ENCODE data around the gene DELE1.

The DELE1 gene

DNA sequence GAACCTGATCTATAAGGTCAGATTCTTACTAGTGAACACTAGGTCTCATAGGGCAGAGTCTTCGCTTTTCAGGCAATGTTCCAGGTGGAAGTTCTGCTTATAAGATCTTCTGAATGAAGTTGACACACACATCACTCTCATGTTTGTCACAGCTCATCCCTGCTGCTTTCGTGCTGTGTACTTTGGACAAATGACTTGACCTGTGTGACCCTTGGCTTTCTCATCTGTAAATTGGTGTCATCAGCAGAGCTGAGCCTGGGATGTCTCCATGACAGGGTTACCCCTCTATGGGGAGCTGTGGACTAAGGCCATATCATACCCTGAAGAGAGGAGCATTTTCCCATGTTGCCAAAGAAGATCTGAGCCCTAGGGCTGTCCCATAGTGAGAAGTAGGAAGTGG lies 2.8 kb downstream of the DELE1 start:
- no peak for DNase-seq (ENCODE audit: low read depth)

DNA sequence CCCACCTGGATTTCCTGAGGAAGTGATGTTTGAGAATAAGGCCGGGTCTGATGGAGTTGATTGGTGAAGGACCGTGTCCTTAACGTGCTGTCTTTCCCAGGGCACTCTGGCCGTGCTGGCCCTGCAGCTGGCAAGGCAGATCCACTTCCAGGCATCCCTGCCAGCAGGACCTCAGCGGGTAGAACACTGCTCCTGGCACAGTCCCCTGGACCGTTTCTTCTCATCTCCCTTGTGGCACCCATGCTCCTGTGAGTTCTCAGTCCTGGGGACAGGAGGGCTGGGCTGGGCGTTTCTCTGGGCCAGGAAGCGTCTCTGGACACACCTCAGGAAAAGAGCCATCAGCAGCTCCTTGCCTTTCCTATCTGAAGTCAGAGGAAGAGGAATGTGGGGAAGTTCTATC lies 4.4 kb downstream of the DELE1 start:
- DNase-seq (ENCODE audit: low read depth) = no peak

DNA sequence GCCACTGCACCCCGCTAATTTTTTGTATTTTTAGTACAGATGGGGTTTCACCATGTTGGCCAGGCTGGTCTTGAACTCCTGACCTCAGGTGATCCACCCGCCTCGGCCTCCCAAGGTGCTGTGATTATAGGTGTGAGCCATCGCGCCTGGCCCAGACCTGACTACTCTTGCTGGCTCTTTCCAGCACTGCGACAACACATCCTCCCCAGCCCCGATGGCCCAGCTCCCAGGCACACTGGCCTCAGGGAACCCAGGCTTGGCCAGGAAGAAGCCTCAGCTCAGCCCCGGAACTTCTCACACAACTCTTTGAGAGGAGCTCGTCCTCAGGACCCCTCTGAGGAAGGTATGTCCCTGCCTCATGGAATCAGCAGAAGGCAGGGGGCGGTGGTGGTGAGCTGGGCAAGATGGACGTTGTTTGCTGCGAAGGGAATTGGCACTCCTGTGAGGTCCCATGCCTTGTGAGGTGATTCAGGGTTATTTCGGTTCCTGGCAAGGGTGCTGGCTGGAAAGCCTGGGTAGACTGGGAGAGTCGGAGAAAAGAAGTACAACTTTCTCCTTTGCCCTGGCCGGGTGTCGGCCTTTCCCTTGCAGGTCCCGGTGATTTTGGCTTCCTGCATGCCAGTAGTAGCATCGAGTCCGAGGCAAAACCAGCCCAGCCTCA lies 5.9 kb downstream of the DELE1 start:
- DNase-seq (ENCODE audit: low read depth) = no peak

DNA sequence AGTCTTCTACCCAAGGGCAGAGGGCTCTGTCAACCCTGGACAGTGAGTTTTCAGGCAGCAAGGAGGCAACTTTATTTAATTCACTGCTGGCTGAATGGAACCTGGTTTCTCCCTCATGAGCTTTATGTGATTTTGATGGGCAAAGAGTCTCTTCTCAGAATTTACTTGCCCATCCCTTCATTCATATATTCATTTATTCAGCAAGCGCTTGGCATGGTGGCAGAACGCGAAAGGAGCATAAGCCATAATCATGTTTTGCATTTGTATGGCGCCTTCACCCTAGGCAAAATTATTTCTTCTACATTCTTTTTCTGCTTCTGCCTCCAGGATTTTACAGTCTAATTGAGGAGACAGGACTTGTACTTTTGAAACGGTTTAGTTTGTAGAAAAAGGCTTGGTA lies 8.0 kb downstream of the DELE1 start:
- DNase-seq (ENCODE audit: low read depth) = no peak

DNA sequence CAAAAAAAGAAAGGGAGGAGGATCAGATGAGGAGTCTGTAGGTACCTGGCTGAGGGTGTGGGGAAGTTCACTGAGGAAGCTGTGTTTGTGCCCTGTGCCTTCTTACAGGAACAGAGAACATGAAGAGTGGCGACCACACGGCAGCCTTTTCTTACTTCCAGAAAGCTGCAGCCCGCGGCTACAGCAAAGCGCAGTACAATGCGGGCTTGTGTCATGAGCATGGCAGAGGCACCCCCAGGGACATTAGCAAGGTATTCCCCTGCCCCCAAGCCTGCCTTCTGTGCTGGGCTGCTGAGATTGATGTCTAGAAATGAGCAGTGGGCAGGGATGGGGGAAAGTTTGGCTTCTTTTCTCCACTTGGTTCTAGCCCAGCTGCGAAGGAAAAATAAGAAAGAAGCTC lies 9.5 kb downstream of the DELE1 start:
- no peak for DNase-seq (ENCODE audit: low read depth)

DNA sequence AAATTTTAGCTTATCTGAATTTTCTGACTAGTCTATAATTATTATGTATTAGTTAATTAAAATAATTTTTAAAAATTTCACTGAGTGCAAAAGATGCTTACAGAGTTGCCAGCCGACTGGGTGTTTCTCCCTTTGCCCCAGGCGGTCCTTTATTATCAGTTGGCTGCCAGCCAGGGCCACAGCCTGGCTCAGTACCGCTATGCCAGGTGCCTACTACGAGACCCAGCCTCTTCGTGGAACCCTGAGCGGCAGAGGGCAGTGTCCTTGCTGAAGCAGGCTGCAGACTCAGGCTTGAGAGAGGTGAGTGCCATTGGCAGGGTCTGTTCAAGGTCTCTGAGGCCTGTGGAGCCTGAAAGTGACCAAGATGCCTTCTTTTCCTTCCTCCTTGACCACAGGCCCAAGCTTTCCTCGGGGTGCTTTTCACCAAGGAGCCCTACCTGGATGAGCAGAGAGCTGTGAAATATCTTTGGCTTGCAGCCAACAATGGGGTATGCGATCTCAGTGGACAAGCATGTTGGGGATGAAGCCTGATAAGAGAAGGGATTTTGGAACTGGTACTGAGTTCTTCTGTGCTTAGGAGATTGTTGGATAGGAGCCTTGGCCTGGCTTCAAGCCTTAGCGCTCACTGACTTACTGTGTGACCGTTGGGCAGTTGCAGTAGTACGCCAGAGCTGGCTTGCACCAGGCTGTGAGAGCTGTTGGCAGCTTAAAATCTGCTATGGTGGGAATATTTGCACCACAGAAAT lies 10.6 kb downstream of the DELE1 start:
- DNase-seq (ENCODE audit: low read depth) = no peak

DNA sequence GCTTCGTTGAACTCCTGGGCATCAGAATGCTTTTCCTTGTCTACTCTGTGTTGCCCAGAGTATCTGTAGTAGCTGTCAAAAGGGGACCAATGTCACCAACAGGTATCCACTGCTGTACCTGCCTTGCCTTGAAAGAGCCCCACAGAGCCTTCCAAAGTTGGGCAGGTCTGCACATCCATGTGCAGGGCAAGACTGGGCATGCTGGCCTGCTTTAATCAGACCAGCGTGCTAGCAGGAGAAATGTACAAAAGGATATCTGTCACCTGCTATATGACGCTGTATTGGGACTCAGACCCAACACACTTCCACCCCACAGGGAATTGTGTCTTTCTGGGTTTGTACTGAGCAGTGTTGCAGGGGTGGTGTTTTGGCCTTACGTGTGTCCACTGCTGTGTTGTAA lies 11.9 kb downstream of the DELE1 start:
- no peak for DNase-seq (ENCODE audit: low read depth)

DNA sequence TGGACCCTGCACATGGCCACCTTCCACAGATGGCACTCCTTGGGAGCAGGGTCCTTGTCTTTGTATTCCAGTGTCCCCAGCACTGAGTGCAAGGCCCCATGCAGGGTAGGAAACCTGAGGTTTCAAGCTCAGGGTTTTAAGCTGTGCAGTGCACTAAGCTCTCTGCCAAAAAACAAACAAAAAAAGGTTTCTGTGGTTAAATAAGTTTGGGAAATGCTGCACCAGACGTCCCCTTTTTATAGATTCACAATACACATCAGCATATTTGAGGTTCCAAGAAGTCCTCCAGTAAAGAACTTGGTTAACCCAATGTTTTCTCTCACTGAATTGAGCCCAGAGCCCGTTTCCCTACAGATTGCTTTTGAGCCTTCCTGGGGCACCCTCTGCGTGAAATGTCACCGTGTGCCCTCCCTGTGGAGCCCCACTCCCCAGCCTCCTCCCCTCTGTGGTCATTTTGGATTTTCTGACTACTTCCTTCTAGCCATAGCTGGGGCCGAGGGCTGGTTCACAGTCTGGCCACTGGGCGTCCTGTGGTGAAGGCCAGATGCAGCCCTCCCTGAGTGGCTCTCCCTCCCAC lies 17.1 kb downstream of the DELE1 start:
- no peak for DNase-seq (ENCODE audit: low read depth)

DNA sequence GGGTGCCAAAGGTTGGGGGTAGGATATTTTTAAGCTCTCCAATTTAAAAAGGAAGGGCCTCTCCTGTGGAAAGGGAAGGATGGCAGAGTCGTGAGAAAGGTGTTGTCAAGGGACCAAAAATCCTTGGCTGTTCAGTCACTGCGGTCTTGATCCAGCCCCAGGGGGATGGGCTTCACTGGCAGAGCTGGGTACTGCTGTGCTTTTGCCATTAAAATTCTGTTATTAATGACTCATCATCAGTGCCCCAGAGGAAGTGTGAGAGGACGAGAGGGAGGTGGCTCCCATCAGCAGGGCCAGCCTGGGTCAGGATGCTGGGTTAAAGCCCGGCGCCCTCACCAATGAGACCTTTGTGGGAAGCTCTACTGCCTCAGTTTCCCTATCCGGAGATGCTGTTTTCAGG lies 17.6 kb downstream of the DELE1 start:
- no peak for DNase-seq (ENCODE audit: low read depth)

DNA sequence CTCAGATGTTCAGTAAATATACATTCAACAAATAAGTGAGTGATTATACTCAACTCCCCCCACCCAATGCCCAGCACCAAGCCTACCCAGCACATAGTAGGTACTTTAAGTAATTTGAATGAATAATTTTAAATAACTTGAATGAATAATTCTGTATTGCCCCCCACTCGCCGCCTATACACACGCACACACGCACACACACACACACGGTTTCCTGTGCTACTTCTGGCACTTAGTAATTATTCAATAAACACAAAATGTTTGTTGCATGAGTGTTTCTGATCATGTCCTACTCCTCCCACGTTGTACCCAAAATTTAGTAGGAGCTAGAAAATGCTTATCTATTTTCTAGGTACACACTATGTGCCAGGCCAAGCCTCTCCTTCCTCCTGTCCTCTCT lies 18.1 kb downstream of the DELE1 start:
- DNase-seq (ENCODE audit: low read depth) = no peak

DNA sequence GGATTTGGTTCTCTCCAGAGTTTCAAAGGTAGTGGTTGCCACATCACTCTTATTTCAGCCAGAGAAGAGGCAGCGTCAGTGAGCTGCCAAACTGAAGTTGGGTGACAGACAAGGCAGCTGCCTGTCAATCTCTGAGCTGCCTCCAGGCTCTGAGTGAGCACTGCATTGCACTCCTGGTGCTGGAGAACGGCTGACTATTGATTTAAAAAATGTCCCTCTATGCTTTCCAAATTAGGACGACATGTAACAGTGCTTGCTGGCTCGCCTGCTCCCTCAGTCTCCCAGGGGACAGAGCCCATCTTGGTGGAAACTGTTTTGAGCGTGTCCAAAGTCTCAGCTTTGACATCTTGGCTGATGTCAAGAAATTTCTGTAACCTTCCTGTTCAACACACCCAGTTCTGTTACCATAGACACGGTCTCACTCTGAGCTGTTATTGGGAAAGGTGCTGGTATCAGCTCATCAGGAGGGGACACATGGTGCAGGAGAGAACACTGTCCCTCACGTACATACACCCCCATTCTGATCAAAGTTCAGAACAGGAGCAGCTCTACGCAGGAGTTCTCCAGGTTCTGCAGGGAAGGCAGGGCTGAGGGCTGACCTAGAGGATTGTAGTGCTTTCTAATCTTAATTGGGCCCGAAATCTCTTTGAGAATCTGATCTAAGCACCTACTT lies 18.6 kb downstream of the DELE1 start:
- no peak for DNase-seq (ENCODE audit: low read depth)

DNA sequence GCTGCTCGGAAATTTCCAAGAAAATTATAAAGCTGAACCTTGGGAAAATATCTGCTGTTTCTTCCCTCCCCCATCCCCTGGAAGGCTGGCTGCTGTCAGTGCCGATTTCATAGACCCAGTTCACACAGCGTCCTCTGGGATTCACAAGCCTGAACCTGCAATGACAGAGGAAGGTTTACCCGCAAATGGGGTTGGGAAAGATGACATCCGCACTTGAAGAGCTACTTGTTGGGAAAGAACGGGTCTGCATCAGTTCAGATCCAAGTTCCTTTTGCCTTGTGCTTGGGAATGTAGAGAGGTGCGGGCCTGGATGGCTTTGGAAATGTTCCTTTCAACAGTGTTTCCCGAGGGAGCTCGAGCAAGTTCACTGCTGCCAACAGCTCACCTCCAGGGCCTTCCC lies 20.4 kb downstream of the DELE1 start:
- DNase-seq (ENCODE audit: low read depth) = no peak

DNA sequence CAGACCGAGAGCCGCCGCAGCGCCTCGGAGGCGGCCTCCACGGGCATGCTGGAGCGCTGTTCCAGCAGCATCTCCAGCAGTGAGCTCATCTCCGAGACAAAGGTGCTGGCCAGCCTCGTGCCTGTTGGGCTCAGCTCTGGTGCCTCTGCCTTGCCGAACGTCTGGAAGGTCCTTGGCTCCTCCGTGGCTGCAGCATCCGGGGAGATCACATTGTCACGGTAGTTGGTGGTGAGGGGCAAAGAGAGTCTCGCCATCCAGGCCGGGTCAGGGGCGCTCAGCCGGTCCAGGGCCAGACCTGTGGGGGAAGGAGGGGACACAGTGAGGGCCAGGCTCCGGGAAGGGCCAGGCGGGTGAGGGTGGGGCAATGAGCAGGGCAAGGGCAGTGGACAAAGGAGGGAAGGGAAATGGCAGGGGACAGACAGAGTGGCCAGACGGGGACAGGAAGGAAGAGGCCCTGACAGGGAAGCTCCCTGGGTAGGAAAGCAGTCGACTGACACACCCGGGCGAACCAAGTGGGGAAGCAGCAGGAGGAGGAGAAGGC lies 21.9 kb downstream of the DELE1 start:
- DNase-seq (ENCODE audit: low read depth) = no peak

DNA sequence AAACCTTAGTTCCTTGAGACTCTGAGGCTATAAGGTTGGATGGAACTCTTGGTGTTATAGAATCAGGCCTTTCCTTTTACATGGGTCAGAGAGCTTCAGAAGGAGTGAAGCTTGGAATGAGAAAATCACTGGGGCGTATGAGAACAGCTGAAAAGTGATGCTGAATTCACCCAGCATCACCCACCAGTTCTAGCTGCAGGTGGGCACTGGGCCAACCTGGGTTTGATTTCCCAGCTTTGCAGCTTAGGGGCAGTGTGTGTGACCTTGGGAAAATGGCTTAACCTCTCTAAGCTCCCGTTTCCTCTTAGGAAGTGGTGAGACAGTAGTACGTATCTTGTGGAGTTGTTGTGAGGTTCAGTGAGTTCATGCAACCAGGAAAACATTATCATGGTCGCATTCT lies 23.6 kb downstream of the DELE1 start:
- DNase-seq (ENCODE audit: low read depth) = no peak

DNA sequence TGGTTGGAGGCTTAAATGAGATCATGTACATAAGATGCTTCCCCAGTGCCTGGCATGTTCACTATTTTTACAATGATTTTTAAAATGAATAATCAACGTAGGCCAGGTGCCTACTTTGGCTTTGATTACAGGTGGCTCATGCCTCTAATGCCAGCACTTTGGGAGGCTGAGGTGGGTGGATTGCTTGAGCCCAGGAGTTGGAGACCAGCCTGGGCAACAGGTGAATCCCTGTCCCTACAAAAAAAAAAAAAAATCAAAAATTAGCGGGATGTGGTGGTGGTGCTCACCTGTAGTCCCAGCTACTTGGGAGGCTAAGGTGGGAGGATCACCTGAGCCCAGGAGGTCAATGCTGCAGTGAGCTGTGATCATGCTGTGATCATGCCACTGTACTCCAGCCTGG lies 25.1 kb downstream of the DELE1 start:
- no peak for DNase-seq (ENCODE audit: low read depth)

DNA sequence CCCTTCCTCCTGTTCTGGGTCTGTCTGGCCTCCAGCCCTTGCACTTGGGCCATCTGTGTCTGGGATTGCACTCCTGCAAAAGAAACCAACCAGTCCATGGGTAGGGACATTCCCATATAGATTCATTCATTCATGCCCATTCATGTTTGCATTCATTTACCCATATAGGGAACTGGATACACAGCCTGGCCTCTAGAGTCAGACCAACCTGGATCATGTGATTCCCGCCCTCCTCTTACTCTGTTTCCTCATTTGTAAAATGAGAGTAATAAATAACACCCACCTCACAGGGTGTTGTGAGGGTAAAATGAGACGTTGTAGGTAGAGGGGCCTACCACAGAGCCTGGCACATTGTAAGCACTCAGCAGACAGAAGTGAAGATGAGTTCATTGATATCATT lies 25.8 kb downstream of the DELE1 start:
- DNase-seq (ENCODE audit: low read depth) = no peak

DNA sequence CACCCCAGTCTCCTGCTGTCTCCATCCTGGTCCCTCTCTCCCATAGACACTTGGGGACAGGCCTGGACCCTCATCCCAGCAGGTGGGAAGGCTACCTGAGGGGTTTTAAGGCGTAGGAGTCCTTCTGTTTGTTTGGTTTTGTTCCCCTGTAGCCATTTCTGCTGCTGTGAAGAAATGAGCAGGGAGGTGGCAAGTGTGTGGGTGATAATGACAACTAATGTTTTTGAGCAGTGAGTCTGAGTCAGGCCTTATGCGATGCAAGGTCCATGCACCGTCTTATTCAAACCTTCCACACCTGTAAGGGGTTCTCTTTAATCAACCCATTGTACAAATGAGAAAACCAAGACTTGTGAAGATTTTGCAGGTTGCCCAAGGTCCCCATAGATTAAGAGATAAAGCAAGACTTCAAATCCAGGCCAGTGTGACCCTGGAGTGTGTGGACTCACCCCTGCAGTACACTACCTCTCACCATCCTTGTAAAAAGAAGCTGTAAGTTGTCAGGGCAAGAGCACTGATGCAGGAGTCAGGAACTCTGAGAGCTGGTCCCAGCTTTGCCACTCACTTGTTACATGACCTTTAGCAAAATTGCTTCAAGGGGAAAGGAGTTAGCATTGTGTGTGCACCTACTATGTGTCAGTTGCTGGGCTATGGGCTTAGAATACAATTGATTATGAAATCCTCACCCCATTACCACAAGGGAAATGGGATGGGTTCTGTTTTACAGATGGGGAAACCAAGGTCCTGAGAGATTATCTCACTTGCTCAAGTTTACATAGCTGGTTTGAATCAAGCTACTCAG lies 26.7 kb downstream of the DELE1 start:
- no peak for DNase-seq (ENCODE audit: low read depth)

DNA sequence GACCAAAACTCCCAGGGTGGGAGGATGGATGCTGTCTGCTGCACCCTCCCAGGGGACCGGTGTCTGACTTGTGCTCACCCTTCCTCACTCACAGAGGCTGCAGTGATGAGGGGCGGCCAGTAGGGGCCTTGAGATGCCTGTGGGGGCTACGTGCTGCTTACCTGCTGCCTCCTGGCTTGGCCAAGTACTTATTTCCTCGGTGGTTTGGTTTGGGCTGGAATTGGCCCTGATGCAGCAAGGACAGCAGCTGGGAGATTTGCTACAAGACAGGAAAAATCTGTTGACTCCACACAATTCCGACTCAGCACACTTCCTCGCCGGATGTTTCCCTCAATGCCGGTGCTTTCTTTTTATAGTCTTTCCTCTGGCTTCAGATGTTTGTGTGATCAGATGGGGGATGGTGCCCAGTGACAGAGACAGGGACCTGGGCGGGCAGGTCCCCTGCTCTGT lies 27.7 kb downstream of the DELE1 start:
- DNase-seq (ENCODE audit: low read depth) = no peak

DNA sequence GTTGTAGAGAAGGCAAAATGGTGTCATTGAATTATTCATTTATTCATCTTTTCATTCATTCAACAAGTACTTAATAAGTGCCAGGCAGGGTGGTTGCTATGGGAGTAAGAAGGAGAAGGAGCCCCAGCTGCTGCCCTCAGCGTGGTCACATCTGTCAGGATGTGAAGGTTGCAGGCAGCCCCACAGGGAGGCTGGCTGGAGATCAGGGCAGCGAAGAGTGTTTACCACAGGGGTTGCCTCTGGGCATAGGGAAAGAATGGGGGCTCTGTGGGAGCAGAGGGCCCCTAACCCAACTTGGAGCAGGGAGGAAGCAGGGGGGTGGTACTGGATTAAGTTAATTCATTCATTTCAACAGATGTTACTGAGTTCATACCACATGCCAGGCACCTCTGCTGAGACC lies 28.3 kb downstream of the DELE1 start:
- no peak for DNase-seq (ENCODE audit: low read depth)

DNA sequence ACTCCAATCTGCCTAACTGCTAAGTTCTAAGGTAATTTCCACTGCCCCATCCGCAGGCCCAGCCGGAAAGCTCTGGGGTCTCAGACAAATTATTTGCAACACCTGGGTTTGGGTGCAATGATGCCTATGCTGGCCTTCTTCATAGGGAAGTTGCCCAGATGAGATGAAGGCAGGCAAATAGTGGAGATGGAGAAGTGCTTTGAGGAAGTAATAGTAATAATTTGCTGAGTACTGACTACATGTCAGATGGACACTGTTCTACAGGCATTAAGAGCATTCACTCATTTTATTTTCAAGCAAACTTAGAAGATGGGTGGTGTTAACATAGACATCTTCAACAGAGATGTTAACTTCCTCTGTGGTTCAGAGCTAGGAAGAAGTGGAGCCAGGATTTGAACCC lies 30.5 kb downstream of the DELE1 start:
- DNase-seq (ENCODE audit: low read depth) = no peak

DNA sequence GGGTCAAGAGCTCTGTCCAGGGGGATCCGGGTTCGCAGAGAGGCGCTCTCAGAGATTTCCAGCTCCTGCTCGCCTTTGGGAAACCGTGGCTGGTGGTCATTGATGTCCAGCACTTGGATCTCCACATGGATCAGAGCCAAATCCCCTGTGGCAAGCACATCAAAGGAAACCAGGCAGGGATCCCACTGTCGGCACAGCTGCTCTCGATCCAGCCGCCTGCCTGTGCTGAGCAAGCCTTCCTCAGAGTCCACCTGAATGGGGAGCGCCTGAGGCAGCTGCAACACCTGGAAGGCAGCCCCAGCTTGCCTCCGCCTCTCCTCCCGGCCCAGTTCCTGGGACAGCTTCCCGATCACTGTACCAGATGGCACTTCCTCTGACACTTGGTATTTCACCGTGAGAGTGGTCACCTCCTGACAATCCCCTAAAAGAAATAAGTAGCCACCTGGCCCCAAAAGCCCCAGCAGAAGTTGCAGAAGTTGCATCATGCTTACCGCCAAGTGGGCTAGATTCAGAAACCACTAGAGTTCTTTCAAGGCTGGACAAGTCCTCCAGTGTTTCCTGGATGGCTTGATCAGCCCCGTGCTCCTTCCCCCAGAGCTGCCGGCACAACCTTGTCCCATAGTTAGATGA lies 33.8 kb downstream of the DELE1 start:
- no peak for DNase-seq (ENCODE audit: low read depth)

DNA sequence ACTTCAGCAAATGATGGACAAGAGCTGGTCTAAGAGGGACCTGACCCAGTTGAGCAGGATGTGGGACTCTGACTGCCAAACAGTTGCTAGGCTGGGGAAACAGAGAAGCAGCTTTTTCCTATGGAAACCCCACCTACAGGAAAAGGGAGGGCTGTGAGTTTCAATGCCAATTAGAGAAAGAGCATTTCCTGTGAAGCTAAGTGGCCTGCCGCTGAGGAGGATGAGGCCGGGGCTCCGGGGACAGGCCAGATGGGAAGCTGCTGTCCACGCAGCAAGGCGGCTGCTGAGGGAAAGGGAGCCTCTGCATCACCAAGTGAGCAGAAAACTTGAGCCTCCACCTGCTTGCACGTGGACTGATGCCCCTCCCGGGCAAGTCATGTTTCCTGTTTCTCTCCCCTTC lies 34.4 kb downstream of the DELE1 start, which contains the start of gene PCDH12:
Gene PCDH12 (minus strand): TSS at position 90 of the 400 bp plus-strand sequence. CDS start 351 bp downstream, outside the sequence.
- no peak for DNase-seq (ENCODE audit: low read depth)

Measured in activated gamma-delta T cell treated with anti-CD3 and anti-CD28 coated beads, Interleukin-2, amount 50 U/mL, for 16 hours (primary cell).